Loucy (cell line): ENCODE results near the gene CIROP.

Experiments used
- H2AFZ ChIP-seq: fragments of 200-600 bp; sonication (generic); 2 replicates; pipeline ENCODE4 v1.6.0; 2016; ENCODE audit warnings: antibody characterized with exemption, mild to moderate bottlenecking, low read length, moderate library complexity
- H3F3A ChIP-seq: fragments of 200-600 bp; 2 replicates; pipeline ENCODE4 v1.6.0; 2016; ENCODE audit warnings: antibody characterized with exemption, low read depth, mild to moderate bottlenecking
- H3K27me3 ChIP-seq: fragments of 200-600 bp; sonication (generic); 2 replicates; pipeline ENCODE4 v1.6.1; 2014; ENCODE audit warnings: low read length, mild to moderate bottlenecking; ENCODE audit not compliant: insufficient read depth, poor library complexity, severe bottlenecking
- H3K36me3 ChIP-seq: fragments of 200-600 bp; sonication (generic); 2 replicates; pipeline ENCODE4 v1.6.1; 2016; ENCODE audit warnings: low read length; ENCODE audit not compliant: insufficient read depth
- H3K4me1 ChIP-seq: fragments of 200-600 bp; sonication (generic); 2 replicates; pipeline ENCODE4 v1.5.1; 2014; ENCODE audit warnings: low read length, mild to moderate bottlenecking; ENCODE audit not compliant: insufficient read depth, poor library complexity, severe bottlenecking
- H3K4me2 ChIP-seq: fragments of 200-600 bp; sonication (generic); 2 replicates; pipeline ENCODE4 v1.6.0; 2014; ENCODE audit warnings: antibody characterized with exemption, low read length, low read depth, mild to moderate bottlenecking; ENCODE audit not compliant: poor library complexity, severe bottlenecking
- H3K4me3 ChIP-seq: fragments of 200-600 bp; sonication (generic); 2 replicates; pipeline ENCODE4 v1.5.1; 2014; ENCODE audit warnings: low read length, mild to moderate bottlenecking, mixed read lengths; ENCODE audit not compliant: poor library complexity, severe bottlenecking
- H3K79me2 ChIP-seq: fragments of 200-600 bp; sonication (generic); 2 replicates; pipeline ENCODE4 v1.6.1; 2014; ENCODE audit warnings: low read length; ENCODE audit not compliant: insufficient read depth
- H3K9ac ChIP-seq: fragments of 200-600 bp; sonication (generic); 2 replicates; pipeline ENCODE4 v1.6.0; 2014; ENCODE audit warnings: mild to moderate bottlenecking, low read depth, low read length, moderate library complexity; ENCODE audit not compliant: poor library complexity, severe bottlenecking
- H3K9me2 ChIP-seq: fragments of 200-600 bp; sonication (generic); replicated peaks from 2 replicates; pipeline ENCODE4 v1.6.1; 2016; ENCODE audit warnings: low read depth, low read length, mixed read lengths
- H3K9me3 ChIP-seq: fragments of 200-600 bp; sonication (generic); 2 replicates; pipeline ENCODE4 v1.6.1; 2014; ENCODE audit warnings: mild to moderate bottlenecking, antibody characterized with exemption, low read length, low read depth; ENCODE audit not compliant: insufficient read depth
- H4K20me1 ChIP-seq: fragments of 200-600 bp; sonication (generic); 2 replicates; pipeline ENCODE4 v1.6.0; 2014; ENCODE audit warnings: antibody characterized with exemption, low read length, mild to moderate bottlenecking; ENCODE audit not compliant: insufficient read depth, poor library complexity, severe bottlenecking
- EZH2phosphoT487 ChIP-seq: fragments of 200-600 bp; IDR thresholded peaks from 2 replicates; pipeline ENCODE4 v1.6.1; 2018; ENCODE audit warnings: antibody characterized with exemption, mild to moderate bottlenecking, moderate library complexity, borderline replicate concordance
- TF ChIP-seq, protein P1 (sequence below): fragments of 200-600 bp; sonication (generic); conservative IDR thresholded peaks from 2 replicates; pipeline ENCODE4 v1.5.1; 2014; ENCODE audit warnings: mild to moderate bottlenecking, antibody characterized with exemption, low read length

The CIROP gene

DNA sequence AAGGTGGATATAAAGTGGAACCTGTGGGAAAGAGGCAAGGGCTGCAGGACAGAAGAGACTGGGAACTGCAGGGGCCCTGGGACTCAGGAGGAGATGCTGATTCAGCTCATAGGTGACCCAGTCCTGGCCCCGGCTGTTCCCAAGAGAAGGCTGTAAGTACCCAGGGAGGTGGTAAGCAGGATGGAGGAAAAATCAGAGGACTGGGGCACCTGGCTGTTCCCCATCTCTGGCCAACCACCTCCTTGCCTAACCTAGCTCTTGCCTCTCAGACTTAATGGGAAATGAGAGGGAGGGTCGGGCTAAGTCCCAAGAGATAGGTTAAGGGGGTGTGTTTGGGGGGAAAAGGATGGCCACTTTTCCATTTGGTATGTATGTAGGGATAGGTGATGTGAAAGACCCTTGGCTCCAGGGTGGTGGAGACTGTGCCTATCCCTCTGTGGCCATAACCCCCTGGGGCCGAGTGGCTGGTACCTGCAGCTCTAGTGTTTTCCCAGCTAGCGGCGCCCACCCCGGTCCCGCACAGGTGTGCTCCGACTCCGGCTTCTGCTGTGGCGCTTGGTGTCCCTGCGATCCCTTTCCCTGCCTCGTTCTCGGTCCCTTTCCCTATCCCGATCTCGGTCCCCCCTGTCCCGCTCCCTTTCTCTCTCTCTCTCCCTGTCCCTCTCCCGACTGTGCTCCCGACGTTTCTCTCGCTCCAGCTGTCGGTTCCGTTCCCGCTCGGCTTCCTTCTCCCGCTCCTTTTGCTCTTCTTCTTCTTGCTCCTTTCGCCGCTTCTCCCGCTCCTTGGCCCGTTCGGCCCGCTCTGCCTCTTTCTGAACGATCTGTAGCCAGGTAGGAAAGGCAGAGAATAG lies 45.9 kb downstream of the CIROP start:
- Histone ChIP-seq H3F3A (no peaks in the 10 kb centered on the region), H4K20me1 (no peaks in the 10 kb centered on the region), H3K9ac (no peak overlapping the region), H3K36me3 (peaks cover 46% of the 10 kb centered on the region; the same call in 1 of the 2 replicates), H3K9me2 (no peaks in the 10 kb centered on the region), H3K4me1 (peaks cover 13% of the 10 kb centered on the region), H3K4me2 (no peak overlapping the region), H3K4me3 (no peak overlapping the region), H3K79me2 (no peaks in the 10 kb centered on the region), H3K27me3 (no peaks in the 10 kb centered on the region), H2AFZ (no peak overlapping the region), H3K9me3 (no peaks in the 10 kb centered on the region)
- TF ChIP-seq, protein P1, sequence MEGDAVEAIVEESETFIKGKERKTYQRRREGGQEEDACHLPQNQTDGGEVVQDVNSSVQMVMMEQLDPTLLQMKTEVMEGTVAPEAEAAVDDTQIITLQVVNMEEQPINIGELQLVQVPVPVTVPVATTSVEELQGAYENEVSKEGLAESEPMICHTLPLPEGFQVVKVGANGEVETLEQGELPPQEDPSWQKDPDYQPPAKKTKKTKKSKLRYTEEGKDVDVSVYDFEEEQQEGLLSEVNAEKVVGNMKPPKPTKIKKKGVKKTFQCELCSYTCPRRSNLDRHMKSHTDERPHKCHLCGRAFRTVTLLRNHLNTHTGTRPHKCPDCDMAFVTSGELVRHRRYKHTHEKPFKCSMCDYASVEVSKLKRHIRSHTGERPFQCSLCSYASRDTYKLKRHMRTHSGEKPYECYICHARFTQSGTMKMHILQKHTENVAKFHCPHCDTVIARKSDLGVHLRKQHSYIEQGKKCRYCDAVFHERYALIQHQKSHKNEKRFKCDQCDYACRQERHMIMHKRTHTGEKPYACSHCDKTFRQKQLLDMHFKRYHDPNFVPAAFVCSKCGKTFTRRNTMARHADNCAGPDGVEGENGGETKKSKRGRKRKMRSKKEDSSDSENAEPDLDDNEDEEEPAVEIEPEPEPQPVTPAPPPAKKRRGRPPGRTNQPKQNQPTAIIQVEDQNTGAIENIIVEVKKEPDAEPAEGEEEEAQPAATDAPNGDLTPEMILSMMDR, result no peak
- no peak for TF ChIP-seq EZH2phosphoT487

DNA sequence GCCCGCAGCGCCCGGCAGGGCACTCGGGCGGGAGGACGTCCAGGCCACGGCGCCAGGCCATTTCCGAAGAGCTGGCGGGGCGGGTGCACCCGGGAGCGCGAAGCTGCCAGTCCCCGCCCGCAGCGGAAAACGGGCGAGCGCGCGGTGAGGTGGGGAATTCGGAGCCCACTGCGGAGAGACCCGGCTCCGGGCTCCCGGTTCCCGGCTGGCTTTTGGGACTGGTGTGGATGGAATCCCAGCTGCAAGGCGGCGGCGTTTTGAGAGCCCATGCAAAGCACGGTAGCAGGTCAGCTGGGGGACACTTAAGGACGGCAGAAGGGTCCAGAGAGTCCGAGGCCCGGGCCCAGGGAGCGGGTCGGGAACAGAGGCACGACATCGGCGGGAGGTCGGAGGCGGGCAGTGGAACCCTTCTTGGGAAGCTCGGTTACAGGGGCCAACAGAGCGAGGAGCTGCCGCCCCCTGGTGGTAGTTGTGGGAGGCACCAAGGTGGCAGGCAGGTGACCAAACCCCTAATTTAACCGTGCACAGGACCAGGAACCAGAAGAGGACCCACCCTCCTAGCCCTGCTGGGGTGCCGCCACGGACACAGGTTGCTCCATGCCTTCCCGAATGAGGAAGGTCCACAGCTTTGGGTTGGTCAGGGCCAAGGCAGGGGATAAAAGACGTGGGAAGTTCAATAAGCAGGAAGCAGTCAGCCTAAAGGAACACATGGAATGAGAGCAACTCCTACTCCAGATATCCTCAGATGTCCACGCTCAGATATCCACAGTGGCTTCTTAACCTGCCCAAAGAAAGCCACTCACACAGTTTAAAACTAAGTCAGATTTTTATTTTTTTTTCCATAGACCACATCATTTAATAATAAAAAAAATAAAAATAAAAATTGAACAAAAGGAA lies 46.8 kb downstream of the CIROP start:
- H3K4me3 ChIP-seq, result peak overlapping the region; percentile 77
- no peaks in the 10 kb centered on the region for H3K79me2 ChIP-seq
- H3K9ac ChIP-seq, result peak overlapping the region; percentile 77
- no peaks in the 10 kb centered on the region for H3K9me2 ChIP-seq
- TF ChIP-seq EZH2phosphoT487, result no peak
- TF ChIP-seq, protein P1, result peak; percentile 82
- H3F3A ChIP-seq, result no peaks in the 10 kb centered on the region
- H2AFZ ChIP-seq, result peak overlapping the region; percentile 43; the same call in 1 of the 2 replicates
- no peaks in the 10 kb centered on the region for H3K9me3 ChIP-seq
- peak overlapping the region; percentile 95 for H3K4me2 ChIP-seq
- peaks cover 37% of the 10 kb centered on the region; the same call in 1 of the 2 replicates for H3K36me3 ChIP-seq
- H3K4me1 ChIP-seq, result peaks cover 13% of the 10 kb centered on the region
- no peaks in the 10 kb centered on the region for H3K27me3 ChIP-seq
- H4K20me1 ChIP-seq, result no peaks in the 10 kb centered on the region

DNA sequence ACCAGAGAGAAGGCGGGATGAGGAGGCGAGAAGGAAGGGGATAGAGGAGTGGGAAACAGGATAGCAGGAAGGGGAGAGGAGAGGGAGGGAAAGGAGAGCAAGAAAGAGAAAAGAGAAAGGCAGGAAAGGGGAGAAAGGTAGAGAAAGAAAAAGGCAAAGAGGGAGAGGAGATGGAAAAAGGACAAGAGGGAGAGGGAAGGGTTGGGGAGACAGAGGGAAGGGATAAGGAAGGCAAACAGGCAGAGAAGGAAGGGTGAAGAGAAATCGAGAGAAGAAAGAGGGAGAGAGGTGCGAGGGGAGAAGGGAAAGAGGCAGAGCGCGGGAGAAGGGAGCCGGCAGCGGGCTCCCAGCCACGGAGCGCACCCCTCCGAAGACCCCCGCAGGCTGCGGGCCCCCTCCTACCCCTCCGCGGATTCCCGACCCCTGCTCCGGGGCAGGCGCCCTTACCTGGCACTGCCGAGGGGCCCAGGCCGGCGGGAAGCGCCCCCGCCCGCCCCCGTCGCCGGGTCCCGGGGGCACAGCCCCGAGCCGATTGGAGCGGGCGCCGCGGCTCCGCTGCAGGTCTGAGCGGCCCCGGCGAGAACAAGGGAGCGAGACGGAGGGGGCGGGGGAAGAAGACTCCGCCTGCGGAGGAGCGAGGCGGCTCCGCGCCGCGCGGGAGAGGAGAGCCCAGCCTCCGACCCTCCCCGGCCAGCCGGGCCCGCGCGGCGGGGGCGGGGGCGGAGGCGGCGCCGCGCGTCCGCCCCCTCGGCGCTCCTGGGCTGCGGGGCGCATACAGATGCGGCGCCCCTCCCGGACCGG lies 47.6 kb downstream of the CIROP start, which contains the start of gene CDH24:
Gene CDH24 (minus strand): TSS at position 565 of the 801 bp plus-strand sequence. CDS start 1,787 bp downstream, outside the sequence.
- no peak for TF ChIP-seq EZH2phosphoT487
- TF ChIP-seq, protein P1, result no peak
- Histone ChIP-seq H2AFZ (peak within 1 kb of the TSS; percentile 43), H3F3A (no peaks in the 10 kb centered on the region), H3K4me2 (peak within 1 kb of the TSS; percentile 95), H3K36me3 (peaks cover 29% of the 10 kb centered on the region; the same call in 1 of the 2 replicates), H3K79me2 (no peaks in the 10 kb centered on the region), H3K4me3 (peak within 1 kb of the TSS; percentile 77), H4K20me1 (no peaks in the 10 kb centered on the region), H3K9me2 (no peaks in the 10 kb centered on the region), H3K9me3 (no peaks in the 10 kb centered on the region), H3K4me1 (peaks cover 13% of the 10 kb centered on the region), H3K9ac (peak within 1 kb of the TSS; percentile 77), H3K27me3 (no peaks in the 10 kb centered on the region)
